Astrocyte of the spinal cord (primary cell): ENCODE data around the gene UNC5C.
A peak's percentile ranks its signal among the peaks of the same experiment; 100 is the strongest.

ENCODE experiments used
- DNase-seq: peaks from one replicate; pipeline ENCODE4 v3.0.0; 2011; ENCODE audit warnings: low read depth, low spot score
- H3K4me3 ChIP-seq: 2 replicates; pipeline ENCODE4 v1.5.1; 2011; ENCODE audit warnings: low read depth, mild to moderate bottlenecking, low read length, moderate library complexity
- in situ Hi-C: cut with HindIII; loops from 2 replicates; pipeline ENCODE4 v1.10.0; 2017; ENCODE audit warnings: low sequenced_read_pairs
- TF ChIP-seq, protein P1 (sequence below): IDR thresholded peaks from 2 replicates; pipeline ENCODE4 v1.5.1; 2012; ENCODE audit warnings: low read depth, mild to moderate bottlenecking, low read length, inconsistent platforms

Gene UNC5C

GRCh38 chr4:95362906-95363558, 185.7 kb downstream of the UNC5C start:
- no peak overlapping the region for H3K4me3 ChIP-seq
- DNase-seq: peak; percentile 17
- TF ChIP-seq, protein P1, sequence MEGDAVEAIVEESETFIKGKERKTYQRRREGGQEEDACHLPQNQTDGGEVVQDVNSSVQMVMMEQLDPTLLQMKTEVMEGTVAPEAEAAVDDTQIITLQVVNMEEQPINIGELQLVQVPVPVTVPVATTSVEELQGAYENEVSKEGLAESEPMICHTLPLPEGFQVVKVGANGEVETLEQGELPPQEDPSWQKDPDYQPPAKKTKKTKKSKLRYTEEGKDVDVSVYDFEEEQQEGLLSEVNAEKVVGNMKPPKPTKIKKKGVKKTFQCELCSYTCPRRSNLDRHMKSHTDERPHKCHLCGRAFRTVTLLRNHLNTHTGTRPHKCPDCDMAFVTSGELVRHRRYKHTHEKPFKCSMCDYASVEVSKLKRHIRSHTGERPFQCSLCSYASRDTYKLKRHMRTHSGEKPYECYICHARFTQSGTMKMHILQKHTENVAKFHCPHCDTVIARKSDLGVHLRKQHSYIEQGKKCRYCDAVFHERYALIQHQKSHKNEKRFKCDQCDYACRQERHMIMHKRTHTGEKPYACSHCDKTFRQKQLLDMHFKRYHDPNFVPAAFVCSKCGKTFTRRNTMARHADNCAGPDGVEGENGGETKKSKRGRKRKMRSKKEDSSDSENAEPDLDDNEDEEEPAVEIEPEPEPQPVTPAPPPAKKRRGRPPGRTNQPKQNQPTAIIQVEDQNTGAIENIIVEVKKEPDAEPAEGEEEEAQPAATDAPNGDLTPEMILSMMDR: peak; percentile 6
- in situ Hi-C loops: no loop called here

- in situ Hi-C loops: no loop called here
Observed at GRCh38 chr4:95362066-95362465, 186.7 kb downstream of the UNC5C start.

GRCh38 chr4:95361696-95361965, 187.1 kb downstream of the UNC5C start:
- TF ChIP-seq, protein P1: no peak
- in situ Hi-C loops: no loop called here
- no peak overlapping the region for H3K4me3 ChIP-seq
- no peak for DNase-seq

More at GRCh38 chr4:95362066-95362465, 186.7 kb downstream of the UNC5C start:
- no peak for DNase-seq
- TF ChIP-seq, protein P1: no peak
- H3K4me3 ChIP-seq: no peak overlapping the region

DNA sequence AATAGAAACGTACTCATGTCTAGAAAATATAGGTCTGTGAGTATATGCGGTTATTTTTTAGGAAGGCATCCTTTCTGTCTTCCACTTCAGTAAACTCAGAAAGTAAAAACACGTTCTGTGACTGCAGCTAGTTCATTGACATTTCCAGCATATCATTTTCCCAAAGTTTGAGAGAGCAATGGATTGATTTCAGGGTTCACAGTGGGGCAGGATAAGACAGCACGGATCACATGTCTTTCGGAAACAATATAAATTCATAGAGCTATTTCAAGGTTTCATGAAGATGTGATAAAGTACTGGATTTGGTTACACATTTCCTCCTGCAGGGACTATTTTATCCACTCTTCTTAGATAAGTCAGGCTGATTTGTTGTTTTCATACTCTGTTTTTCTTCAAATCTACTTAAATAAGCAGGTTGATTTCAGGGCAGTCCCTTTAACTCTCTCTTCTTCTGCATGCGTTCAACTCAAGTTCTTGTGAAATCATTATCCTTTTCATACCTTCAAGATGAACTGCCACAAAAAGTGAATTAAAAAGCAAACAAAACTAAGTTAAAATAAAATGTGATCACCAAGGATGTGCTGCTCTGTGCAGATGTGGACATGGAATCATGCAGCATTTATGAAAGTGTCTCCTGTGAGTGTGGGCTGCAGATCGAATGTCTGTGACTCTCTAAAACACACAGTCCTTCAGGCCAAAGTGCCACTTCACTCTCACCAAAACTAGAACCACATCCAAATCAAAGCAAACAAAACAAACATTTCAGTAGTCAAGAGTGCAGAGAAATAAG, 187.7 kb downstream of the UNC5C start:
- in situ Hi-C loops: no loop called here
- H3K4me3 ChIP-seq: no peak overlapping the region
- no peak for DNase-seq
- TF ChIP-seq, protein P1: no peak

DNA sequence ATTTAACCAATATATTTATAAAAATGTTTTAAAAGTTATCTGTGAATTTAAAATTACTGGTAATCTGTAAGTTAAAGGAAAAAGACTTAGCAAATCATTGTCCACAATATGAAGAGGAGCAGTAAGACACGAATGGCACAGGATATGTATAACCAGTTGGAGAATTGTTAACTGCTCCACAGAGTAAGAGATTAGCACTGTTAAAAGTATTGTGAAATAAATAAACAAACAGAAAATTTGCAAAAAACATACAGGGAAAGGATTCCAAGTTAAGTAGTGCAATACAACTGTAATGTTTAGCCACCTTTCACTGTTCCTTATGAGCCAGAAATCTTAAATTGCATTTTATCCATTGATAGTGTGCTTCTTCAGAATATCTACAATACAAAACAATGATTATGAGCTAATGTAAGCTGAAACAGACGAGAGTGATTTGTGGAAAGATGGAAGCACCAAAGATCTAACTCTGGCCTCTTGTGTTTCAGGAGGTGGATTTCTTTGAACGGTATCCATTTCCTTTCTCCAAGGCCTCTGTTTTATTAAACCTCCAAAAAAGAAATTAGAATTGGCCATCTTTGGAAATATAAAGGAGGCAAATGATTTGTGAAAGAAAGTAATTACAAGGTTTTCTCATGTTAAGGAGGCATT, 188.4 kb downstream of the UNC5C start:
- in situ Hi-C loops: no loop called here
- no peak overlapping the region for H3K4me3 ChIP-seq
- no peak for DNase-seq
- TF ChIP-seq, protein P1: no peak

GRCh38 chr4:95358421-95358820, 190.4 kb downstream of the UNC5C start:
- TF ChIP-seq, protein P1: no peak
- no peak for DNase-seq
- in situ Hi-C loops: no loop called here
- H3K4me3 ChIP-seq: no peak overlapping the region
